ENCODE data around the gene RNF13.

DNA sequence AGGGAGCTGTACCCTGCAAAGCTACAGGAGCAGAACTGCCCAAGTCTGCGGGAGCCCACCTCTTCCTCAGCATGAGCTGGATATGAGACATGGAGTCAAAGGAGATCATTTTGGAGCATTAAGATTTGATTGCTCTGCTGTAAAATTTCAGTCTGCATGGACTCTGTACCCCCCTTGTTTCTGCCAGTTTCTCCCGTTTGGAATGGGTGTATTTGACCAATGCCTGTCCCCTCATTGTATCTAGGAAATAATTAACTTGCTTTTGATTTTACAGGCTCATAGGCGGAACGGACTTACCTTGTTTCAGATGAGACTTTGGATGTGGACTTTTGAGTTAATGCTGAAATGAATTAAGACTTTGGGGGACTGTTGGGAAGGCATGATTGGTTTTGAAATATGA is 18.3 kb downstream of the RNF13 start:
- TF ChIP-seq CTCF (conservative IDR thresholded peaks at IDR 0.05 in 1 of 2, IDR thresholded peaks at IDR 0.05 in 1 of 2; ENCODE audit: extremely low read depth in 1 of 2, insufficient read depth in 1 of 2, low read depth in 1 of 2, low read length in 2 of 2) (no peak), EZH2 (IDR thresholded peaks at IDR 0.05; ENCODE audit: borderline replicate concordance, low read length) (no peak)

Measured in mammary epithelial cell (primary cell).